ENCODE data around the gene RGR. TPM values are rescaled to one million over a fixed set of nuclear protein-coding genes. Genes with fewer than 3 reads are reported as not detected.
A peak's percentile ranks its signal among the peaks of the same experiment; 100 is the strongest.

RGR gene
- polyA plus RNA-seq, 3 donors: not detected

DNA sequence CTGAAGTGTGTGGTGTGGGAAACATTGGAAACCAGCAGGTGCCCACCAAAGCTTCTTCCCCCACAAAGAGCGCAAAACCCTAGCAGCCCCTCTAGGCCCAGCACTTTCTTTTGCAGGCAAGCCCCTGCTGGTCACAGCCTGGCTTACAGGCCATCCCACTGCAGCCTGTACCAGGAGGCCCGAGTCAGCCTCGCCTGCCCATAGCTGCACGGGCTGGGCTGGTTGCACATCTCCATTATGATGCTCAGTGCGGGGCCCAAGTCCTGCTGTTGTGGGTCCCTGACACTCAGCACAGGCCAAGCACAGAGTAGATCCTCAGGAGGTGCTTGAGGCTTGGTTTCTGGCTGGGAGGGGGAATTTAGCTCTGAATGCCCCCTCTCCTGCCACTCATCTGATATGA lies 42.5 kb upstream of the RGR start:
- H3K9ac ChIP-seq (ENCODE audit: insufficient read depth, low read length, poor library complexity, severe bottlenecking): no peak overlapping the region
- no peak overlapping the region for H3K27ac Mint-ChIP-seq

DNA sequence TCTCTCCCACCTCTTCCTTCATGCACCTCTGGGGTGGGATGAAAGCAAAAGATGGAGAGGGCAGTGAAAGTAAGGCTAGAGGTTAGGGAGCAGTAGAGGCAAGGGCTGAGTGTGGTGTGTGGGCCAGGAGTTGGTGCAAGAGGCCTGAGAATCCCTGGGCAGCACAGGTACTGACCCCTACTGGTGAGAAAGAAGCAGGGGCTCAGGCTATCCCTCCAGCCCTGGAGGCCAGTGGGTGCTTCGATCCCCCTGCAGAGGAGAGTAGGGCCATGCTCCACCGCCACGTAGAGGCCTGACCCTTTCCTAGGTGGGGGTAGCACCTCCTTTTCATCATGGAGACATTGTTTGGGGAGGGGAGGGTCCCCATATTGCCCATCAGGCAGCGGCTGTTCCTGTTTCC lies 40.7 kb upstream of the RGR start:
- intact Hi-C loops (cut with micrococcal nuclease): loop anchor here in 1 of 2 donors (1.0 kb wide), 1 partner anchor 58 kb away; no protein-coding TSS in a partner anchor
- Histone ChIP-seq H3K27ac (ENCODE audit: low read depth in 1 of 2, low read length in 2 of 2) (no peak overlapping the region), H4K20me1 (ENCODE audit: insufficient read depth, low read length) (no peaks in the 10 kb centered on the region), H3K36me3 (replicated peaks in 1 of 2; ENCODE audit: control insufficient read depth in 1 of 2, insufficient read depth in 2 of 2, low read length in 2 of 2) (no peaks in the 10 kb centered on the region), H3K79me2 (ENCODE audit: insufficient read depth, low read length) (no peaks in the 10 kb centered on the region), H3K27me3 (ENCODE audit: control insufficient read depth in 2 of 2, insufficient read depth in 2 of 2, low read length in 2 of 2) (no peaks in the 10 kb centered on the region), H3K4me1 (ENCODE audit: control insufficient read depth in 1 of 2, insufficient read depth in 2 of 2, low read length in 2 of 2) (no peaks in the 10 kb centered on the region), H3K4me3 (replicated peaks in 1 of 3; ENCODE audit: low read depth in 2 of 3, low read length in 3 of 3) (no peak overlapping the region), H3K9me3 (replicated peaks in 1 of 2; ENCODE audit: control insufficient read depth in 1 of 2, insufficient read depth in 1 of 2, low read length in 2 of 2) (no peaks in the 10 kb centered on the region), H3K4me2 (replicated peaks; ENCODE audit: extremely low read depth, low read length, poor library complexity, severe bottlenecking) (no peak overlapping the region), H3K9ac (ENCODE audit: insufficient read depth, low read length, poor library complexity, severe bottlenecking) (no peak overlapping the region), H2AFZ (ENCODE audit: insufficient read depth, low read depth, low read length, poor library complexity, severe bottlenecking) (no peak overlapping the region)
- Mint-ChIP-seq H3K4me3 (no peak overlapping the region), H3K9me3 (no peaks in the 10 kb centered on the region), H3K27me3 (ENCODE audit: low read depth in 3 of 3) (peaks cover 0 to 10% (median 4%) of the 10 kb centered on the region in 3 donors), H3K27ac (no peak overlapping the region), H3K36me3 (no peaks in the 10 kb centered on the region), H3K4me1 (no peaks in the 10 kb centered on the region)
- 71% methylated on average over 2 of the region's 4 CpGs for WGBS (ENCODE audit: insufficient coverage)
- TF ChIP-seq, protein P1, sequence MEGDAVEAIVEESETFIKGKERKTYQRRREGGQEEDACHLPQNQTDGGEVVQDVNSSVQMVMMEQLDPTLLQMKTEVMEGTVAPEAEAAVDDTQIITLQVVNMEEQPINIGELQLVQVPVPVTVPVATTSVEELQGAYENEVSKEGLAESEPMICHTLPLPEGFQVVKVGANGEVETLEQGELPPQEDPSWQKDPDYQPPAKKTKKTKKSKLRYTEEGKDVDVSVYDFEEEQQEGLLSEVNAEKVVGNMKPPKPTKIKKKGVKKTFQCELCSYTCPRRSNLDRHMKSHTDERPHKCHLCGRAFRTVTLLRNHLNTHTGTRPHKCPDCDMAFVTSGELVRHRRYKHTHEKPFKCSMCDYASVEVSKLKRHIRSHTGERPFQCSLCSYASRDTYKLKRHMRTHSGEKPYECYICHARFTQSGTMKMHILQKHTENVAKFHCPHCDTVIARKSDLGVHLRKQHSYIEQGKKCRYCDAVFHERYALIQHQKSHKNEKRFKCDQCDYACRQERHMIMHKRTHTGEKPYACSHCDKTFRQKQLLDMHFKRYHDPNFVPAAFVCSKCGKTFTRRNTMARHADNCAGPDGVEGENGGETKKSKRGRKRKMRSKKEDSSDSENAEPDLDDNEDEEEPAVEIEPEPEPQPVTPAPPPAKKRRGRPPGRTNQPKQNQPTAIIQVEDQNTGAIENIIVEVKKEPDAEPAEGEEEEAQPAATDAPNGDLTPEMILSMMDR (IDR thresholded peaks at IDR 0.05): peak; percentile 34
- DNase-seq: no peak

More for the DNA sequence above, 42.5 kb upstream of the RGR start:
- WGBS (ENCODE audit: insufficient coverage): 87% methylated on average over 4 of the region's 5 CpGs
- Histone ChIP-seq H3K9me3 (replicated peaks in 1 of 2; ENCODE audit: control insufficient read depth in 1 of 2, insufficient read depth in 1 of 2, low read length in 2 of 2) (no peaks in the 10 kb centered on the region), H3K36me3 (replicated peaks in 1 of 2; ENCODE audit: control insufficient read depth in 1 of 2, insufficient read depth in 2 of 2, low read length in 2 of 2) (no peaks in the 10 kb centered on the region), H3K4me3 (replicated peaks in 1 of 3; ENCODE audit: low read depth in 2 of 3, low read length in 3 of 3) (no peak overlapping the region), H3K79me2 (ENCODE audit: insufficient read depth, low read length) (no peaks in the 10 kb centered on the region), H2AFZ (ENCODE audit: insufficient read depth, low read depth, low read length, poor library complexity, severe bottlenecking) (no peak overlapping the region), H3K27me3 (ENCODE audit: control insufficient read depth in 2 of 2, insufficient read depth in 2 of 2, low read length in 2 of 2) (peaks cover 0 to 4% of the 10 kb centered on the region in 2 donors), H3K4me2 (replicated peaks; ENCODE audit: extremely low read depth, low read length, poor library complexity, severe bottlenecking) (no peak overlapping the region), H3K4me1 (ENCODE audit: control insufficient read depth in 1 of 2, insufficient read depth in 2 of 2, low read length in 2 of 2) (no peaks in the 10 kb centered on the region), H4K20me1 (ENCODE audit: insufficient read depth, low read length) (no peaks in the 10 kb centered on the region), H3K27ac (ENCODE audit: low read depth in 1 of 2, low read length in 2 of 2) (no peak overlapping the region)
- intact Hi-C loops (cut with micrococcal nuclease): no loop called here
- Mint-ChIP-seq H3K36me3 (no peaks in the 10 kb centered on the region), H3K9me3 (no peaks in the 10 kb centered on the region), H3K27me3 (ENCODE audit: low read depth in 3 of 3) (peaks cover 2 to 7% (median 6%) of the 10 kb centered on the region in 3 donors), H3K4me3 (no peak overlapping the region), H3K4me1 (no peaks in the 10 kb centered on the region)
- TF ChIP-seq, protein P1 (IDR thresholded peaks at IDR 0.05): no peak
- DNase-seq: no peak

Data from CD14-positive monocyte (primary cell).